ENCODE data around the gene ZXDC.

The ZXDC gene

DNA sequence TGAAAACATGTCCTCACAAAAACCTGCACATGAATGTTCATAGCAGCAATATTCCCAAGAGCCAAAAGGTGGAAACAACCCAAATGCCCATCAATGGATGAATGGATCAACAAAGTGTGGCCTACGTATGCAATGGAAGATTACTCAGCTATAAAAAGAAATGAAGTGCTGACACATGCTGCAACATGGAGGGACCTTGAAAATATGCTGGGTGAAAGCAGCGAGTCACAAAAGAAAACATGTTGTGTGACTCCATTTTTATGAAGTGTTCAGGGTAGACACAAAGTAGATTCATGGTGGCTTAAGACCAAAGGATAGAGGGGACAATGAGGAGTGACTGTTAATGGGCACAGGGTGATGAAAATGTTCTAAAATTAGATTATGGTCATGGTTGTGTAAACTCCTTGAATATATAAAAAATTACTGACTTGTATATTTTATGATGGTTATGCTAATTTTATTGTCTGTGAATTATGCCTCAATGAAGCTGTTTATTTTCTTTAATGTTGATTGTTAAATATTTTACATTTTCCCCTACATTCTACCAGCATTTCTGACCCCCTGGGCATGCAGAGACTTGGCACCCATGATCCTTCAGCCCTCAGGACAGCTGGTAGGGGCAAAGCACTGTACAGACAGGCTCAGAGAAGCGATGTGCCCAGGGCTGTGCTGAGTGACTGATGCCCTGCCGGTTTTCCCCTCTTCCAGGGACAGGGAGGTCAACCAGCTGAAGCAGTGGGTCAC lies 43.2 kb downstream of the ZXDC start:
- no peak for TF ChIP-seq ZNF274 (IDR thresholded peaks at IDR 0.05; ENCODE audit: low read depth, low read length)
- no peak for TF ChIP-seq SUZ12 (IDR thresholded peaks at IDR 0.05; ENCODE audit: extremely low read depth, insufficient read depth, insufficient read length)
- no peak for TF ChIP-seq YY1 (IDR thresholded peaks at IDR 0.05; ENCODE audit: insufficient read depth, insufficient read length)
- no peak for DNase-seq (ENCODE audit: low read depth, low spot score)
- Histone ChIP-seq H3K9ac (ENCODE audit: insufficient read length, low read depth) (no peak overlapping the region), H3K27me3 (ENCODE audit: insufficient read depth, insufficient read length) (no peaks in the 10 kb centered on the region), H3K36me3 (ENCODE audit: insufficient read depth, insufficient read length, low read length) (peaks cover 42% of the 10 kb centered on the region), H3K4me1 (ENCODE audit: insufficient read depth, insufficient read length) (peaks cover 5% of the 10 kb centered on the region), H3K4me3 (ENCODE audit: insufficient read length, low read depth) (no peak overlapping the region), H3K9me3 (ENCODE audit: insufficient read depth, low read length) (peaks cover 2% of the 10 kb centered on the region; the same call in 1 of the 2 replicates)

DNA sequence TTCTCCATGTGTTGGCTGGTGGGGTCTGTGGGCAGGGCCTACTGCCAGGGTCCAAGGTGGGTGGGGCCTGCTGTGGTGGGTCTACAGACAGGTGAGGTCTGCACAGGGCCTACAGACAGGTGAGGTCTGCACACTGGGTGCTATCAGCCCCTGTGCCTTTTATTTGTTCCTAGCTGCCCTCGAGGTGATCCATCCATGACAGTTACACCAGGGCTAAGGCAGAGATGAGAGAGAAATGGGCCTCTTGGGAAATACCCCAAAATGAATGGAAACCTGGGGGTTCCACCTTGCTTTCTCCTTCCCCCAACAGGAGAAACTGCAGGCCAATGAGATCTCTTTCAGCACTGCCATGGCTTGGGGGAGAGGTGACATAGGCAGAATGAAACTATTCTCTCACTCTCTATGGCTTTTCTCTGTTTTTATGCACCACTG lies 44.6 kb downstream of the ZXDC start:
- H3K9ac ChIP-seq (ENCODE audit: insufficient read length, low read depth): no peak overlapping the region
- H3K27me3 ChIP-seq (ENCODE audit: insufficient read depth, insufficient read length): no peaks in the 10 kb centered on the region
- no peak for DNase-seq (ENCODE audit: low read depth, low spot score)
- H3K36me3 ChIP-seq (ENCODE audit: insufficient read depth, insufficient read length, low read length): peaks cover 27% of the 10 kb centered on the region
- peaks cover 15% of the 10 kb centered on the region; the same call in 1 of the 2 replicates for H3K9me3 ChIP-seq (ENCODE audit: insufficient read depth, low read length)
- no peak for TF ChIP-seq SUZ12 (IDR thresholded peaks at IDR 0.05; ENCODE audit: extremely low read depth, insufficient read depth, insufficient read length)
- no peak for TF ChIP-seq ZNF274 (IDR thresholded peaks at IDR 0.05; ENCODE audit: low read depth, low read length)
- no peak for TF ChIP-seq YY1 (IDR thresholded peaks at IDR 0.05; ENCODE audit: insufficient read depth, insufficient read length)
- H3K4me3 ChIP-seq (ENCODE audit: insufficient read length, low read depth): no peak overlapping the region
- H3K4me1 ChIP-seq (ENCODE audit: insufficient read depth, insufficient read length): peaks cover 5% of the 10 kb centered on the region

DNA sequence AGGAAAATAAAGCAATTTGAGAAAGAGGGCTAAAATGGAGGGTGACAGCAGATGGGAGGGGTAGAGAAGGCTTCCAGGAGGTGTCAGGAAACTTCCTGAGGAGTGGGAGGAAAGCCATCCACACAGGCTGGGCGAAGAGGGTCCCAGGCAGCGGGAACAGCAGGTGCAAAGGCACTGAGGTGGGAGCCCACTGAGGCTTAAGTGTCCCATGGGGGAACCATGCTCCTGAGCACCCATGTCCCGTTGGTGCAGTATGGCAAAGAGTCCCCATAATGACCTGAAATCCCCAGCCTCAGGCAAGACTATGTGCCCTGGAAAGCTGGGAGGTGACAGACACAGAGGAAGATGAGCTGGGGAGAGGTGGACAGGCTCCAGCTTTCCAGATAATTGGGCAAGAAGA lies 50.9 kb downstream of the ZXDC start:
- TF ChIP-seq SUZ12 (IDR thresholded peaks at IDR 0.05; ENCODE audit: extremely low read depth, insufficient read depth, insufficient read length) (no peak), ZNF274 (IDR thresholded peaks at IDR 0.05; ENCODE audit: low read depth, low read length) (no peak), YY1 (IDR thresholded peaks at IDR 0.05; ENCODE audit: insufficient read depth, insufficient read length) (no peak)
- Histone ChIP-seq H3K4me3 (ENCODE audit: insufficient read length, low read depth) (no peak overlapping the region), H3K9ac (ENCODE audit: insufficient read length, low read depth) (no peak overlapping the region), H3K4me1 (ENCODE audit: insufficient read depth, insufficient read length) (peaks cover 14% of the 10 kb centered on the region), H3K9me3 (ENCODE audit: insufficient read depth, low read length) (peaks cover 20% of the 10 kb centered on the region; the same call in 1 of the 2 replicates), H3K36me3 (ENCODE audit: insufficient read depth, insufficient read length, low read length) (no peaks in the 10 kb centered on the region), H3K27me3 (ENCODE audit: insufficient read depth, insufficient read length) (no peaks in the 10 kb centered on the region)
- DNase-seq (ENCODE audit: low read depth, low spot score): no peak

DNA sequence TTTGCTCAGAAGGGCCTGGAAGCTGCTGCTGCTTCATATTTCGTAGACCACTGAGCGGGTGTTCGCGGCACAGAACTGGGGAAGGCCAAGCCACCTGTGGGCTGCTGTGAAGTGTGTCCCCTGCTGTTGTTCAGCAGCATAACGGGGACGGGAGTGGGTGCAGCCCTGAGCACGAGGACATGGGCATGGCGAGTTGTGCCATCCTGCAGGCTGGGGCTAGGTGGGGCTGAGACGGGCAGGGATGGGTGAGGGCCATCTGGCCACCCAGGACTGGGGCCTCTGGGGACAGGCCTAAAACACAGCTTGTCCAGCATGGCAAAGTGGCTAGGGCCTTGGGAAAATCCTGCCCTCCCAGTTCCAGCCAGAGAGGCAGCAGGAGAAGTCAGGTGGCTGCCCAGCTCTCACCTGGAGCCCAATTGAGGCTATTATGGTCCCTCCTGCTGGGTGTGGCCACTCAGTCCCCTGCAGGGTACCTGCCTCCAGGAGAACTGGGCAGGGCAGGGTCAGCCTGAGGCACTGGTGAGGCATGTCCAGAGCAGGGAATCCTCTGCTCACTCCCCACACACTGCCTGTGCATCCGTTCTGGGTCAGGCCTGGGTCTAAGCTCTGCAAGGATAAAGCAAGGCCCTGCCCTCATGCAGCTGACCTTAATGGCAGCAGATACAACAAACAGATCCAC lies 51.5 kb downstream of the ZXDC start:
- H3K27me3 ChIP-seq (ENCODE audit: insufficient read depth, insufficient read length): no peaks in the 10 kb centered on the region
- TF ChIP-seq YY1 (IDR thresholded peaks at IDR 0.05; ENCODE audit: insufficient read depth, insufficient read length) (no peak), ZNF274 (IDR thresholded peaks at IDR 0.05; ENCODE audit: low read depth, low read length) (no peak), SUZ12 (IDR thresholded peaks at IDR 0.05; ENCODE audit: extremely low read depth, insufficient read depth, insufficient read length) (no peak)
- H3K9ac ChIP-seq (ENCODE audit: insufficient read length, low read depth): no peak overlapping the region
- no peak overlapping the region for H3K4me3 ChIP-seq (ENCODE audit: insufficient read length, low read depth)
- H3K4me1 ChIP-seq (ENCODE audit: insufficient read depth, insufficient read length): peaks cover 20% of the 10 kb centered on the region
- no peaks in the 10 kb centered on the region for H3K36me3 ChIP-seq (ENCODE audit: insufficient read depth, insufficient read length, low read length)
- no peak for DNase-seq (ENCODE audit: low read depth, low spot score)
- peaks cover 20% of the 10 kb centered on the region; the same call in 1 of the 2 replicates for H3K9me3 ChIP-seq (ENCODE audit: insufficient read depth, low read length)

DNA sequence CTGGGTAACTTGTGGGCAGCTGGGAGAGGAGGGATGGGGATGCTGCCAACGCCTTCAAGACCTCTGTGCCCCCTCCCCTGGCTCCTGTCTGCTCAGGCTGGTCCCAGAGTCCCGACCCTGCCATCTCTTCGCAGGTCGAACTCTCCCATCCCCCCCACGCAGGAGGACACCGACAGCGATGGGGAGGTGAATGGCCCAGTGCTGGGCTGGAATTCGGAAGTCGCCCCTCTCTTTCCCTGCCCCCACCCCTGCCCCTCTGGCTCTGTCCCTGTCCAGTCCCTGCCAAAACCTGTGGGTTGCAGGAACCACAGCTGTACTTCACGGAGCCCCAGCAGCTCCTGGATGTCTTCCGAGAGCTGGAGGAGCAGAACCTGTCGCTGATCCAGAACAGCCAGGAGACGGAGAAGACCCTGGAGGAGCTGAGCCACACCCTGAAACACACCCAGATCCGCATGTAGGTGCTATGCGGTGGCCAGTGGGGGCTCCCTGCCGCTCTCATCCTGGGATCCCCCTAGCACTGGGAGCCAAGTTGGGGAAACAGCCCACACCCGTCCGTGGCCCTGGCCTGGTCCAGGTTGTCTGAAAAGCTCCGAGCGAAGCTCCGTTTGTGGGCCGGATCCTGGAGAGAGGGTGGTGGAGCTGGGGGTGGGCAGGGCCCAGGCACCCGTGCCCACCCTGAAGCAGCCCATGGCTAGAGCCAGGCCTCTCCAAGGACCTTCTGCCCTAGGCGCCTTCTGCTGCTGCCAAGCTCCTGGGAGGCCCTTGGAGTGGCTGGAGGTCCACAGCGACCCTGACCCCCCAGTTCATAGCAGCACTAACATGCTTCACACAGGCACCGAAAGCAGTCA lies 52.3 kb downstream of the ZXDC start:
- no peak for DNase-seq (ENCODE audit: low read depth, low spot score)
- H3K4me3 ChIP-seq (ENCODE audit: insufficient read length, low read depth): no peak overlapping the region
- H3K9ac ChIP-seq (ENCODE audit: insufficient read length, low read depth): no peak overlapping the region
- peaks cover 24% of the 10 kb centered on the region for H3K4me1 ChIP-seq (ENCODE audit: insufficient read depth, insufficient read length)
- no peaks in the 10 kb centered on the region for H3K36me3 ChIP-seq (ENCODE audit: insufficient read depth, insufficient read length, low read length)
- no peaks in the 10 kb centered on the region for H3K27me3 ChIP-seq (ENCODE audit: insufficient read depth, insufficient read length)
- peaks cover 20% of the 10 kb centered on the region; the same call in 1 of the 2 replicates for H3K9me3 ChIP-seq (ENCODE audit: insufficient read depth, low read length)
- TF ChIP-seq ZNF274 (IDR thresholded peaks at IDR 0.05; ENCODE audit: low read depth, low read length) (no peak), SUZ12 (IDR thresholded peaks at IDR 0.05; ENCODE audit: extremely low read depth, insufficient read depth, insufficient read length) (no peak), YY1 (IDR thresholded peaks at IDR 0.05; ENCODE audit: insufficient read depth, insufficient read length) (no peak)

DNA sequence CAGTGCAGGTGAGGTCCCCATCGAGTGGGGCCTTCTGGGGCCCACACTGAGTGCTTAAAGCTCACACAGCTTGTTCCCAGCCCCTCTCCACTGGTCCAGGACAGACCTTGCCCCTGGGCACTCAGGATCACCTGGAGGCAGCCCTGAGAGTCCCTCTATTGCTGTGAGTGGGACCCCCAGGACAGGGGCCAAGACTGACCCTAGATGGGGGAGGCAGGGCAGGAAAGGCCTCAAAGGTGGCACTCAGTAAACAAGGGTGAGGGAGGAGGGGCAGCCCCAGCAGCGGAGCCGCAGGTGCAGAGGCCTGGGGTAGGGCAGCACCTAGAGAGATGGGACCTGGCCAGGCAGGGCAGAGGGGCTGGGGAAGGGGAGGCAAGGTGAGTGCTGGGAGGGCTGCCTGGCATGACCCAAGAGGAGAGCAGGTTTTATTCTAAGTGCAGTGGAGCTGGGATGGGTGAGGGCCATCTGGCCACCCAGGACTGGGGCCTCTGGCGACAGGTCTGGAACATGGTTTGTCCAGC lies 53.1 kb downstream of the ZXDC start:
- no peaks in the 10 kb centered on the region for H3K27me3 ChIP-seq (ENCODE audit: insufficient read depth, insufficient read length)

More for the DNA sequence above, 53.1 kb downstream of the ZXDC start:
- peaks cover 19% of the 10 kb centered on the region; the same call in 1 of the 2 replicates for H3K9me3 ChIP-seq (ENCODE audit: insufficient read depth, low read length)
- H3K4me3 ChIP-seq (ENCODE audit: insufficient read length, low read depth): no peak overlapping the region
- H3K9ac ChIP-seq (ENCODE audit: insufficient read length, low read depth): no peak overlapping the region
- no peak for DNase-seq (ENCODE audit: low read depth, low spot score)
- H3K36me3 ChIP-seq (ENCODE audit: insufficient read depth, insufficient read length, low read length): no peaks in the 10 kb centered on the region
- TF ChIP-seq SUZ12 (IDR thresholded peaks at IDR 0.05; ENCODE audit: extremely low read depth, insufficient read depth, insufficient read length): no peak
- no peak for TF ChIP-seq ZNF274 (IDR thresholded peaks at IDR 0.05; ENCODE audit: low read depth, low read length)
- TF ChIP-seq YY1 (IDR thresholded peaks at IDR 0.05; ENCODE audit: insufficient read depth, insufficient read length): no peak
- peaks cover 24% of the 10 kb centered on the region for H3K4me1 ChIP-seq (ENCODE audit: insufficient read depth, insufficient read length)
